WTC11 (cell line): ENCODE data around the gene CTDSP2.

ENCODE experiments used
- CREB1 ChIP-seq: sonication (generic); formaldehyde crosslinking; IDR thresholded peaks from 2 replicates; pipeline ENCODE4 v1.8.0; 2023; ENCODE audit warnings: mild to moderate bottlenecking, missing genetic modification reagents
- CTCF ChIP-seq: fragments of 200-600 bp; IDR thresholded peaks from 2 replicates; pipeline ENCODE4 v1.8.0; 2022; ENCODE audit warnings: antibody characterized with exemption
- ELF4 ChIP-seq: sonication (generic); formaldehyde crosslinking; IDR thresholded peaks from 2 replicates; pipeline ENCODE4 v1.8.1; 2022; ENCODE audit warnings: low read depth, mild to moderate bottlenecking, moderate library complexity, missing genetic modification reagents
- JUN ChIP-seq: sonication (generic); formaldehyde crosslinking; IDR thresholded peaks from 2 replicates; pipeline ENCODE4 v1.8.0; 2023; ENCODE audit warnings: mild to moderate bottlenecking, missing genetic modification reagents
- MYBL2 ChIP-seq: sonication (generic); formaldehyde crosslinking; IDR thresholded peaks from 2 replicates; pipeline ENCODE4 v1.8.1; 2023; ENCODE audit warnings: mild to moderate bottlenecking, moderate library complexity, missing genetic modification reagents
- NR3C1 ChIP-seq: sonication (generic); formaldehyde crosslinking; conservative IDR thresholded peaks from 2 replicates; pipeline ENCODE4 v1.8.1; 2023; ENCODE audit warnings: low read depth, mild to moderate bottlenecking, missing genetic modification reagents
- SMAD4 ChIP-seq: sonication (generic); formaldehyde crosslinking; IDR thresholded peaks from 2 replicates; pipeline ENCODE4 v1.8.0; 2022; ENCODE audit warnings: mild to moderate bottlenecking, missing genetic modification reagents
- ZNF121 ChIP-seq: sonication (generic); formaldehyde crosslinking; IDR thresholded peaks from 2 replicates; pipeline ENCODE4 v1.8.0; 2023; ENCODE audit warnings: missing genetic modification reagents
- ZNF317 ChIP-seq: sonication (generic); formaldehyde crosslinking; IDR thresholded peaks from 2 replicates; pipeline ENCODE4 v1.8.1; 2023; ENCODE audit warnings: low read depth, mild to moderate bottlenecking, moderate library complexity, missing genetic modification reagents, borderline replicate concordance
- TF ChIP-seq, protein P1 (sequence below): sonication (generic); formaldehyde crosslinking; IDR thresholded peaks from 2 replicates; pipeline ENCODE4 v1.8.0; 2023; ENCODE audit warnings: missing genetic modification reagents
- TF ChIP-seq, protein P2 (sequence below): sonication (generic); formaldehyde crosslinking; IDR thresholded peaks from 2 replicates; pipeline ENCODE4 v1.8.0; 2023; ENCODE audit warnings: mild to moderate bottlenecking, missing genetic modification reagents
- TF ChIP-seq, protein P3 (sequence below): fragments of 250-450 bp; sonication (Bioruptor Pico); IDR thresholded peaks from 2 replicates; pipeline ENCODE4 v1.9.0; 2021; ENCODE audit warnings: mild to moderate bottlenecking, borderline replicate concordance

- TF ChIP-seq ELF4 (no peak), CTCF (no peak), NR3C1 (CRISPR knock-in tag) (no peak), CREB1 (no peak), JUN (CRISPR knock-in tag) (no peak), ZNF317 (no peak), ZNF121 (CRISPR knock-in tag) (no peak), MYBL2 (CRISPR knock-in tag) (no peak), SMAD4 (CRISPR knock-in tag) (no peak)
- TF ChIP-seq, protein P1, sequence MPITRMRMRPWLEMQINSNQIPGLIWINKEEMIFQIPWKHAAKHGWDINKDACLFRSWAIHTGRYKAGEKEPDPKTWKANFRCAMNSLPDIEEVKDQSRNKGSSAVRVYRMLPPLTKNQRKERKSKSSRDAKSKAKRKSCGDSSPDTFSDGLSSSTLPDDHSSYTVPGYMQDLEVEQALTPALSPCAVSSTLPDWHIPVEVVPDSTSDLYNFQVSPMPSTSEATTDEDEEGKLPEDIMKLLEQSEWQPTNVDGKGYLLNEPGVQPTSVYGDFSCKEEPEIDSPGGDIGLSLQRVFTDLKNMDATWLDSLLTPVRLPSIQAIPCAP = no peak
- TF ChIP-seq, protein P2, sequence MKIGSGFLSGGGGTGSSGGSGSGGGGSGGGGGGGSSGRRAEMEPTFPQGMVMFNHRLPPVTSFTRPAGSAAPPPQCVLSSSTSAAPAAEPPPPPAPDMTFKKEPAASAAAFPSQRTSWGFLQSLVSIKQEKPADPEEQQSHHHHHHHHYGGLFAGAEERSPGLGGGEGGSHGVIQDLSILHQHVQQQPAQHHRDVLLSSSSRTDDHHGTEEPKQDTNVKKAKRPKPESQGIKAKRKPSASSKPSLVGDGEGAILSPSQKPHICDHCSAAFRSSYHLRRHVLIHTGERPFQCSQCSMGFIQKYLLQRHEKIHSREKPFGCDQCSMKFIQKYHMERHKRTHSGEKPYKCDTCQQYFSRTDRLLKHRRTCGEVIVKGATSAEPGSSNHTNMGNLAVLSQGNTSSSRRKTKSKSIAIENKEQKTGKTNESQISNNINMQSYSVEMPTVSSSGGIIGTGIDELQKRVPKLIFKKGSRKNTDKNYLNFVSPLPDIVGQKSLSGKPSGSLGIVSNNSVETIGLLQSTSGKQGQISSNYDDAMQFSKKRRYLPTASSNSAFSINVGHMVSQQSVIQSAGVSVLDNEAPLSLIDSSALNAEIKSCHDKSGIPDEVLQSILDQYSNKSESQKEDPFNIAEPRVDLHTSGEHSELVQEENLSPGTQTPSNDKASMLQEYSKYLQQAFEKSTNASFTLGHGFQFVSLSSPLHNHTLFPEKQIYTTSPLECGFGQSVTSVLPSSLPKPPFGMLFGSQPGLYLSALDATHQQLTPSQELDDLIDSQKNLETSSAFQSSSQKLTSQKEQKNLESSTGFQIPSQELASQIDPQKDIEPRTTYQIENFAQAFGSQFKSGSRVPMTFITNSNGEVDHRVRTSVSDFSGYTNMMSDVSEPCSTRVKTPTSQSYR (CRISPR knock-in tag) = no peak
- TF ChIP-seq, protein P3, sequence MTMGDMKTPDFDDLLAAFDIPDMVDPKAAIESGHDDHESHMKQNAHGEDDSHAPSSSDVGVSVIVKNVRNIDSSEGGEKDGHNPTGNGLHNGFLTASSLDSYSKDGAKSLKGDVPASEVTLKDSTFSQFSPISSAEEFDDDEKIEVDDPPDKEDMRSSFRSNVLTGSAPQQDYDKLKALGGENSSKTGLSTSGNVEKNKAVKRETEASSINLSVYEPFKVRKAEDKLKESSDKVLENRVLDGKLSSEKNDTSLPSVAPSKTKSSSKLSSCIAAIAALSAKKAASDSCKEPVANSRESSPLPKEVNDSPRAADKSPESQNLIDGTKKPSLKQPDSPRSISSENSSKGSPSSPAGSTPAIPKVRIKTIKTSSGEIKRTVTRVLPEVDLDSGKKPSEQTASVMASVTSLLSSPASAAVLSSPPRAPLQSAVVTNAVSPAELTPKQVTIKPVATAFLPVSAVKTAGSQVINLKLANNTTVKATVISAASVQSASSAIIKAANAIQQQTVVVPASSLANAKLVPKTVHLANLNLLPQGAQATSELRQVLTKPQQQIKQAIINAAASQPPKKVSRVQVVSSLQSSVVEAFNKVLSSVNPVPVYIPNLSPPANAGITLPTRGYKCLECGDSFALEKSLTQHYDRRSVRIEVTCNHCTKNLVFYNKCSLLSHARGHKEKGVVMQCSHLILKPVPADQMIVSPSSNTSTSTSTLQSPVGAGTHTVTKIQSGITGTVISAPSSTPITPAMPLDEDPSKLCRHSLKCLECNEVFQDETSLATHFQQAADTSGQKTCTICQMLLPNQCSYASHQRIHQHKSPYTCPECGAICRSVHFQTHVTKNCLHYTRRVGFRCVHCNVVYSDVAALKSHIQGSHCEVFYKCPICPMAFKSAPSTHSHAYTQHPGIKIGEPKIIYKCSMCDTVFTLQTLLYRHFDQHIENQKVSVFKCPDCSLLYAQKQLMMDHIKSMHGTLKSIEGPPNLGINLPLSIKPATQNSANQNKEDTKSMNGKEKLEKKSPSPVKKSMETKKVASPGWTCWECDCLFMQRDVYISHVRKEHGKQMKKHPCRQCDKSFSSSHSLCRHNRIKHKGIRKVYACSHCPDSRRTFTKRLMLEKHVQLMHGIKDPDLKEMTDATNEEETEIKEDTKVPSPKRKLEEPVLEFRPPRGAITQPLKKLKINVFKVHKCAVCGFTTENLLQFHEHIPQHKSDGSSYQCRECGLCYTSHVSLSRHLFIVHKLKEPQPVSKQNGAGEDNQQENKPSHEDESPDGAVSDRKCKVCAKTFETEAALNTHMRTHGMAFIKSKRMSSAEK (CRISPR knock-in tag) = no peak
These were observed 43.0 kb upstream of the CTDSP2 start for GRCh38 chr12:57889500-57889989.
